B cell (primary cell): Measurements from ENCODE around the gene CCDC9. TPM values are rescaled to one million over a fixed set of nuclear protein-coding genes. Genes with fewer than 3 reads are reported as not detected.

Source experiments
- ATAC-seq: fragments of 200-7000 bp; cut with Tn5 transposase; one replicate; pipeline ENCODE4 v1.10.0; 2021; ENCODE audit warnings: low read depth, mild to moderate bottlenecking, moderate number of reproducible peaks, moderate library complexity
- CTCF ChIA-PET: fragments of 350-600 bp; sonication (Branson Sonifier 250); formaldehyde crosslinking; loops from one replicate; lab custom pipeline; 2021; ENCODE audit warnings: antibody characterized with exemption, inconsistent platforms; lab: Charles Lee
- POLR2A ChIA-PET: fragments of 350-600 bp; sonication (Branson Sonifier 250); formaldehyde crosslinking; loops from one replicate; lab custom pipeline; 2021; ENCODE audit warnings: antibody characterized with exemption; lab: Charles Lee
- DNase-seq: peaks from one replicate; pipeline ENCODE4 v3.0.0; 2013
- H2AFZ ChIP-seq: 2 replicates; pipeline ENCODE4 v1.6.1; 2012; ENCODE audit warnings: mild to moderate bottlenecking, low read depth, low read length; ENCODE audit not compliant: insufficient read depth, poor library complexity, severe bottlenecking
- H3K27ac ChIP-seq, 2 donors: 1 replicate in 1 of 2; 2 replicates in 1 of 2; pipeline ENCODE4 v1.5.1; 2012 to 2013; ENCODE audit warnings: low read length in 2 of 2, mild to moderate bottlenecking in 2 of 2, moderate library complexity in 1 of 2
- H3K27me3 ChIP-seq, 4 experiments: fragments of 200-600 bp in 1 of 4; sonication (generic) in 1 of 4; replicated peaks in 1 of 4; 1 replicate in 2 of 4; 2 replicates in 2 of 4; pipeline versions ENCODE4 v1.6.1 to v1.7.0; 2013 to 2016; ENCODE audit warnings: low read length in 3 of 4, mild to moderate bottlenecking in 2 of 4, mixed read lengths in 1 of 4, moderate library complexity in 1 of 4; ENCODE audit not compliant: insufficient read depth in 4 of 4, control insufficient read depth in 3 of 4; ENCODE audit errors: control extremely low read depth in 1 of 4
- H3K36me3 ChIP-seq, 2 experiments: replicated peaks in 1 of 2; 1 replicate in 1 of 2; 2 replicates in 1 of 2; pipeline versions ENCODE4 v1.6.1 to v1.7.1; 2013; ENCODE audit warnings: low read length in 1 of 2; ENCODE audit not compliant: insufficient read depth in 2 of 2, control insufficient read depth in 1 of 2; ENCODE audit errors: control extremely low read depth in 1 of 2, extremely low read depth in 1 of 2
- H3K4me1 ChIP-seq, 2 donors: fragments of 200-600 bp in 1 of 2; sonication (generic) in 1 of 2; 1 replicate in 1 of 2; 2 replicates in 1 of 2; pipeline versions ENCODE4 v1.5.1 to v1.6.1; 2013 to 2017; ENCODE audit warnings: low read length in 2 of 2; ENCODE audit not compliant: control insufficient read depth in 2 of 2, insufficient read depth in 2 of 2
- H3K4me2 ChIP-seq: replicated peaks from 2 replicates; pipeline ENCODE3; 2012; ENCODE audit warnings: mild to moderate bottlenecking, low read depth, low read length; ENCODE audit not compliant: poor library complexity, severe bottlenecking
- H3K4me3 ChIP-seq, 5 experiments: fragments of 200-600 bp in 1 of 5; sonication (generic) in 1 of 5; 1 replicate in 3 of 5; 2 replicates in 2 of 5; pipeline versions ENCODE4 v1.5.1 to v1.7.0; 2011 to 2016; ENCODE audit warnings: low read length in 4 of 5, mild to moderate bottlenecking in 4 of 5, low read depth in 2 of 5, control low read depth in 1 of 5, moderate library complexity in 1 of 5; ENCODE audit not compliant: insufficient read depth in 1 of 5; ENCODE audit errors: control extremely low read depth in 1 of 5, extremely low read depth in 1 of 5
- H3K79me2 ChIP-seq: fragments of 200-600 bp; sonication (generic); one replicate; pipeline ENCODE4 v1.6.0; 2016; ENCODE audit warnings: low read length; ENCODE audit not compliant: control insufficient read depth, insufficient read depth
- H3K9ac ChIP-seq: fragments of 200-600 bp; sonication (generic); 2 replicates; pipeline ENCODE4 v1.6.1; 2017; ENCODE audit warnings: mild to moderate bottlenecking, low read length, moderate library complexity
- H3K9me3 ChIP-seq, 3 donors: one replicate each; pipeline versions ENCODE4 v1.6.1 to v1.7.1; 2013; ENCODE audit warnings: low read length in 2 of 3; ENCODE audit not compliant: control insufficient read depth in 2 of 3, insufficient read depth in 1 of 3; ENCODE audit errors: control extremely low read depth in 1 of 3
- H4K20me1 ChIP-seq: 2 replicates; pipeline ENCODE4 v1.6.0; 2012; ENCODE audit warnings: mild to moderate bottlenecking, low read length; ENCODE audit not compliant: insufficient read depth, control insufficient read depth, poor library complexity, severe bottlenecking
- H3K27ac Mint-ChIP-seq: one replicate; pipeline ENCODE4 v1.8.0; 2021; ENCODE audit warnings: mixed read lengths
- H3K27me3 Mint-ChIP-seq: one replicate; pipeline ENCODE4 v1.8.0; 2021; ENCODE audit warnings: mixed read lengths
- H3K4me1 Mint-ChIP-seq: one replicate; pipeline ENCODE4 v1.8.0; 2021; ENCODE audit warnings: mixed read lengths
- H3K4me3 Mint-ChIP-seq: one replicate; pipeline ENCODE4 v1.8.0; 2021; ENCODE audit warnings: mixed read lengths
- H3K9me3 Mint-ChIP-seq: one replicate; pipeline ENCODE4 v1.8.0; 2022; ENCODE audit warnings: mixed read lengths; ENCODE audit not compliant: insufficient read depth
- CTCF ChIP-seq: fragments of 200-600 bp; IDR thresholded peaks from one replicate; pipeline ENCODE4 v1.8.0; 2022; ENCODE audit warnings: antibody characterized with exemption, mild to moderate bottlenecking
- EZH2 ChIP-seq: IDR thresholded peaks from 2 replicates; pipeline ENCODE4 v1.6.1; 2012; ENCODE audit warnings: borderline replicate concordance, low read depth, mild to moderate bottlenecking, moderate library complexity, low read length; ENCODE audit not compliant: insufficient read depth, poor library complexity, severe bottlenecking
- WGBS: methylation state at CpG from one replicate; pipeline ENCODE4 v1.1.5; 2013; ENCODE audit warnings: missing lambda C conversion rate; ENCODE audit not compliant: insufficient coverage; 5-methylcytosine and 5-hydroxymethylcytosine counted together
- intact Hi-C: fragments of 100-400 bp; cut with micrococcal nuclease; formaldehyde crosslinking; loops from one replicate; pipeline ENCODE4 v1.10.0; 2022
- polyA plus RNA-seq: library from polyadenylated mRNA; depleted of rRNA; stranded (reverse); fragments of >200 nt; gene quantifications from 2 replicates; pipeline ENCODE4 v1.2.3, GENCODE V29; 2012
- total RNA-seq, 2 donors: library from RNA; stranded (reverse); fragments of 120-200 nt in 1 of 2; gene quantifications; 1 replicate in 1 of 2; 2 replicates in 1 of 2; pipeline versions ENCODE4 v1.2.3 to v1.2.4, GENCODE V29; 2013 to 2022

Gene CCDC9
- total and polyA plus RNA-seq, 2 donors (not counting 1 experiment from before 2014, with no cell fraction given): 12.3 to 54.7 TPM

GRCh38 chr19:47258895-47259555 is 2.7 kb downstream of the CCDC9 start:
- CTCF ChIA-PET: interaction anchor here (0.7 kb wide), 1 partner anchor 15 kb away, joined by 3 read pairs; no protein-coding TSS in a partner anchor
- Mint-ChIP-seq H3K9me3 (no peaks in the 10 kb centered on the region), H3K27me3 (no peaks in the 10 kb centered on the region), H3K27ac (peak overlapping the region; percentile 73), H3K4me3 (peak overlapping the region; percentile 72), H3K4me1 (peaks cover 46% of the 10 kb centered on the region)
- TF ChIP-seq CTCF (no peak), EZH2 (no peak)
- H2AFZ ChIP-seq: no peak overlapping the region
- no peak overlapping the region for H3K27ac ChIP-seq
- intact Hi-C loops: loop anchor here (10.0 kb wide), 1 partner anchor 394 kb away; the partner anchor contains the start of gene ARHGAP35
- ATAC-seq: no peak
- WGBS: 97% methylated on average over 6 of the region's 6 CpGs
- peaks cover 25% of the 10 kb centered on the region for H3K79me2 ChIP-seq
- H4K20me1 ChIP-seq: peaks cover 44% of the 10 kb centered on the region
- H3K27me3 ChIP-seq: no peaks in the 10 kb centered on the region
- H3K36me3 ChIP-seq: peaks cover 3 to 30% of the 10 kb centered on the region in 2 experiments
- DNase-seq: no peak
- no peak overlapping the region for H3K4me2 ChIP-seq
- peaks cover 20 to 34% of the 10 kb centered on the region in 2 donors for H3K4me1 ChIP-seq
- H3K9me3 ChIP-seq: peaks cover 0 to 6% (median 0%) of the 10 kb centered on the region in 3 donors
- no peak overlapping the region for H3K9ac ChIP-seq
- POLR2A ChIA-PET: no interaction called here
- no peak overlapping the region for H3K4me3 ChIP-seq

- no peaks in the 10 kb centered on the region for H3K9me3 Mint-ChIP-seq
- DNase-seq (no peak), ATAC-seq (no peak)
- Histone ChIP-seq H3K4me2 (no peak overlapping the region), H3K4me3 (no peak overlapping the region), H3K36me3 (peaks cover 3 to 41% of the 10 kb centered on the region in 2 experiments), H3K79me2 (peaks cover 25% of the 10 kb centered on the region), H2AFZ (no peak overlapping the region), H3K27me3 (no peaks in the 10 kb centered on the region), H3K9me3 (peaks cover 0 to 6% (median 0%) of the 10 kb centered on the region in 3 donors), H3K27ac (no peak overlapping the region), H4K20me1 (peaks cover 44% of the 10 kb centered on the region), H3K4me1 (peaks cover 20 to 34% of the 10 kb centered on the region in 2 donors), H3K9ac (no peak overlapping the region)
- CTCF ChIA-PET: interaction anchor here (0.9 to 1.6 kb wide), 4 partner anchors 14 to 50 kb away, joined by 3 to 4 read pairs (median 4); no protein-coding TSS in a partner anchor
- POLR2A ChIA-PET: no interaction called here
- H3K27me3 Mint-ChIP-seq: no peaks in the 10 kb centered on the region
- intact Hi-C loops: no loop called here
- no peak overlapping the region for H3K27ac Mint-ChIP-seq
- H3K4me1 Mint-ChIP-seq: peaks cover 46% of the 10 kb centered on the region
- no peak overlapping the region for H3K4me3 Mint-ChIP-seq
- 97% methylated on average over 17 of the region's 17 CpGs for WGBS
- TF ChIP-seq CTCF (no peak), EZH2 (no peak)
Measured at GRCh38 chr19:47260476-47260875, 4.2 kb downstream of the CCDC9 start.
